ENCODE results near the gene FHL2. TPM values are rescaled to one million over a fixed set of nuclear protein-coding genes. Genes with fewer than 3 reads are reported as not detected.
A peak's percentile ranks its signal among the peaks of the same experiment; 100 is the strongest.
"Not testable (repeated sequence)": the region's sequence is repeated elsewhere in the genome, so short reads cannot be mapped to it uniquely, and the experiment has no call there.

Gene FHL2
- total RNA-seq, 1 donor from 2014 or later, result 47.4 TPM

DNA sequence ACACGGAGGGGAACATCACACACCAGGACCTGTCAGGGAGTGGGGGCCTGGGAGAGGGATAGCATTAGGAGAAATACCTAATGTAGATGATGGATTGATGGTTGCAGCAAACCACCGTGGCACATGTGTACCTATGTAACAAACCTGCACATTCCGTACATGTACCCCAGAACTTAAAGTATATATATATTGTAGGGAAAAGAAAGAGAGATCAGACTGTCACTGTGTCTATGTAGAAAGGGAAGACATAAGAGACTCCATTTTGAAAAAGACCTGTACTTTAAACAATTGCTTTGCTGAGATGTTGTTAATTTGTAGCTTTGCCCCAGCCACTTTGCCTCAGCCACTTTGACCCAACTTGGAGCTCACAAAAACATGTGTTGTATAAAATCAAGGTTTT, 26.0 kb upstream of the FHL2 start:
- not testable (repeated sequence) for DNase-seq (ENCODE audit: low read depth)

DNA sequence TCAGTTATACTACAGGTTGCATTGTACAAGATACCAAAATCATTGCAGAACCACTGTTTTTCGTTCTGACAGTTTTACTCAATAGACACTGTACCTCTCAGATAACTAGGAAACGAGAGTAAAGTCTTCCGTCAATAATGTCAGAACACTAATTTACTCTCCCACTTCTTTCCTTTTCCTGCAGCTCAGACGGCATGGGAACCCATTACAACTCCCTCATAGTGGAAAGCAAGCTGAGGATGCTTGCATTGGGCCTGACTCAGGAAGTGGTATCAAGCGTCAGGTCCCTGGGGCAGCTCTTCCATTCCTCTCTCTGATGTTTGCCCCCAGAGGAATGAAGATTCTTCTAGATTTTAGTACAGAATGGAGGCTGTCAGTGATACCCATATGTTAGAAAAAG, 23.9 kb upstream of the FHL2 start:
- no peak for DNase-seq (ENCODE audit: low read depth)

DNA sequence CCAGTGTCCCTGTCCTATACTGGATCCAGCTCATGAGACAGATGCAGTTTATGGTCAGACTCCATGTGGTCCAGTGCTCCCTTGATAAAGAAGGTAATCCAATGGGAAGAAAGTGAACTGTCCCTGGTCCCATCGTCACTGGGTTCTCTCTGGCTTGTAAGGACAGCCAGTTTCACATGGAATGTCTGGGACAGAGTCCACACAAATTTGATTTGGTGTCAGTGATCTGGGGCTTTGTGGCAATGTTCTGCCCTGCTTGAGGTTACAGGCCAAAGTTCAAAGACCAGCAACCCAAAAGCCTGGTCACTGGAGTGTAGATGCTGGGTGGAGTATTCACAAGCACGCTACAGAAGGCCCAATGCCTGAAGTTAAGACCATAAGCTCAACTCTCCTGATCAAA, 22.2 kb upstream of the FHL2 start:
- DNase-seq (ENCODE audit: low read depth), result no peak

DNA sequence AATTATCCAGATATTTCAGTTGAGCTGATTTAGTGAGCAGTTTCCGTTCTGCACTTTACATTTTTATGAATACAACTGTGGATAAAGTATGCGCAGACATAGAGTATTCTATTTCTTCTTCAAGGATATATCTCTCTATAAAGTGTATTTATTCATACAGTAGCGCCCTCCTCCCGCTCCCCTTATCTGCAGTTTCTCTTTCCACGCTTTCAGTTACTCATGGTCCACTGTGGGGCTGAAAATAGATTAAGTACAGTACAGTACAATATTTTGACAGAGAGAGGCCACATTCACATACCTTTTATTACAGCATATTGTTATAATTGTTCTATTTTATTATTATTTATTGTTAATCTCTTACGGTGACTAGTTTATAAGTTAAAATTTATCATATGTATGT, 19.7 kb upstream of the FHL2 start:
- DNase-seq (ENCODE audit: low read depth), result no peak

DNA sequence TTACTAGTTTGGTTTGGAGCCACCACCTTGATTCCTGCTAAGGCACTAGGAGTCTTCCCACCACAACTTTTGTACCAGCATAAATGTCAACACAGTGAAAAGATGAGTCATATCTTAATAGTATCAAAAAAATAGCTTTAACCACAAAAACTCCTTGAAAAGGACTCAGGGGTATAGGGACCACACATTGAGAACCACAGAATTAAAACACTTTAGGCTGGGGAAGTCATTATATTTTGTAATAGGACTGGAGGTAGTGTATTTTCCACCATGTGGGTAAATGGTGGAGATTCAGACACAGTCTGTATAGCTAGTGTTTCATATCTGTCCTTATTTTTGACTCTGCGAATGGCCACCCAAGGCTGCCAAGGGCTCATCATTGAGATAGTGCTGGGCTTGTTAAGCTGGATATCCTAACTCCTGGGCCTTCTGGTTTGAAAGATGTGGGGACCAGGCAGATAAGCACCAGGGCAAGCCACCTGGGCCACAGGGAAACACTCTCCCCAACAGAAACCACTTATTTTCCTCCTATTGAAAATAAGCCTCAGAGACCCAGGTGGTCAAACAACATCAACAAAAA, 19.1 kb upstream of the FHL2 start:
- DNase-seq (ENCODE audit: low read depth), result no peak

DNA sequence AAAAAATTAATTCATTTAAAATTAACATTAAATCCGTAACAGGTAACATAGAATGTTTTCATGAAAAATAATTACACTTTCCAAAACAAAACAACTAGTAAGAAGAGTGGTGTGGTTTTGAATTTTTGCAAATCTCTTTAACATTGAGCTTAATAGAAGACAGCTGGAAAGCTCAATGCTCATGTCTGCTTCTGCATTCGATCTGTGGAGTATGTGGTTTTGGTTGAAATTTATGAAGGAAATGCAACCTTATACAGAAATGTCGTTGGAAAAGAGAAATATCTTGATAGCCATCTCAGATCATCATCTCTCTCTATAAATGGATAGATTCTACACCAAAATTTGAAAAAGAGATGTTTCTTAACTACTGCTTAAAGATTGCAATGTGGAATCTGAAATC, 17.3 kb upstream of the FHL2 start:
- no peak for DNase-seq (ENCODE audit: low read depth)

DNA sequence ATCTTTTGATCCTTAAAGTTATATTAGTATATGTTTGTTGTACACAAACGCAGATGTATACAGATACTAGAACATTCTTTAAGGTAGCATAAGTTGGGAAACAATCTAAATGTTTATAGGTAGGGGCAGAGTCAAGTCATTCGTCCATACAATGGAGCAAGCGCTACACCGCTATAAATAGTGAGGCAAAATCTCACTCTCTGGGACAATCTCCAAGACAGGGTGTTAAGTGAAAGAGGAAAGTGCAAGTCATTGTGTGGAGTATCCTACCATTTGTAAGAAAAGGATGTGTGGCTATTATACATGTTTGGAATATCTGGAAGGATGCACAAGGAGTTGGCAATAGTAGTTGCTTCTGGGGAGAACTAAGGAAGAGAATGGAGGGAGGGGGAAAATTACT, 16.2 kb upstream of the FHL2 start:
- no peak for DNase-seq (ENCODE audit: low read depth)

DNA sequence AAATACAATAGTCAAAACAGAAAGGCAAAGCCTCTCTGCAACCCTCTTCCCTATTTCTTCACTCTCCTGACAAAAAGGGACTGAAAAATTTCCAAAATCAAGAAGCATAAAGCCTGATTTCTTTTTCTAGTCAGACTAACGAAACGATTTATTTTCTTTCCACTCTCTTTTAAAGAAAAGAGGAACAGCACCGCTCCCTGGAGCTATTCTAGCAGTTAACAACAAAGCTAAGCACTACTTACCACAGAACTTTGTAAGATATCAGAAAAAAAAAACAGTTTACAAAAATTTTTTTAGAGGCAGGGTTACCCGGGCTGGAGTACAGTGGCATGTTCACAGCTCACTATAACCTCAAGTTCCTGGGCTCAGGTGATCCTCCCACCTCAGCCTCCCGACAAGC, 14.4 kb upstream of the FHL2 start:
- DNase-seq (ENCODE audit: low read depth), result no peak

DNA sequence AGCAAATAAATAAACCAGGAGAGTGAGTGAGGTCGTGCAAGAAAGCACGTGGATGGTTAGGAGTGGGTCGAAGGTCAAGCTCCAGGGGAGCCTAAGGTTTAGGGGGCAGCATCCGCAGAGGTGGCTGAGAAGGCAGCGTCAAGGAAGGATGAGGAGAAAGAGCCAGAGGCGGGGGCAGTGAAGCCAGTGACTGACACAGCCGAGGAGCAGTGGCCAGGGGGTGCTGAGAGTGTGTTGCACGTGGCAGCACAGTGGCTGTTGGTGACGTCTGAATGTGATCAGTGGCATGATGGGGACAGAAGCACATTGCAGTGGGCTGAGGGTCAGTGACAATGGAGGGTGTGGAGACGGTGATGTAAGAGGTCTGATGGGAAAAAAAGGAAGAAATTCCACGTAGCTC, 13.7 kb upstream of the FHL2 start:
- DNase-seq (ENCODE audit: low read depth), result no peak

DNA sequence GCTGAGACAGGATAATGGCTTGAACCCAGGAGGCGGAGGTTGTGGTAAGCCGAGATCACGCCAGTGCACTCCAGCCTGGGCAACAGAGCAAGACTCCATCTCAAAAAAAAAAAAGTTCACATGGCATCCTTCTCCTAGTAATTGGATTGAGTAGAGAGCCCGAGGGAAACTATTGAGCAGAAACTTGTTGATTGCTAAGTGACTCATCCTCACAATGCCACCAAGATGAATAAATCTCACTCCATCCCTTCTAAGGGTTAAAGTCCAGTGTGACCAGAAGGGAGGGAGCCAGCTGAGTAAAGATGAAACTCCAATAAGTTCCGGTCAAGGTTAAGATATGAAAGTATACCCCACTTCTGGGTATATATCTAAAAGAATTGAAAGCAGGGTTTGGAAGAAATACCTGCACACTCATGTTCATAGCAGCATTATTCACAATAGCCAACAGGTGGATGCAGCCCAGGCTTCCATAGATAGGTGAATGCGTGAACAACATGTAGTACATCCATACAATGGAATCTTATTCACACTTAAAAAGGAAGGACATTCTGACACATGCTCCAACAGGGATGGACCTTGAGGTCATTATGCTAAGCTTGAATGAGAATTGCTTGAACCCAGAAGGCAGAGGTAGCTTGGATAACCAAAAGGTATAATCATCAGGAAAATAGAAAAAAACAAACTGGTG, 13.0 kb upstream of the FHL2 start:
- DNase-seq (ENCODE audit: low read depth), result no peak

DNA sequence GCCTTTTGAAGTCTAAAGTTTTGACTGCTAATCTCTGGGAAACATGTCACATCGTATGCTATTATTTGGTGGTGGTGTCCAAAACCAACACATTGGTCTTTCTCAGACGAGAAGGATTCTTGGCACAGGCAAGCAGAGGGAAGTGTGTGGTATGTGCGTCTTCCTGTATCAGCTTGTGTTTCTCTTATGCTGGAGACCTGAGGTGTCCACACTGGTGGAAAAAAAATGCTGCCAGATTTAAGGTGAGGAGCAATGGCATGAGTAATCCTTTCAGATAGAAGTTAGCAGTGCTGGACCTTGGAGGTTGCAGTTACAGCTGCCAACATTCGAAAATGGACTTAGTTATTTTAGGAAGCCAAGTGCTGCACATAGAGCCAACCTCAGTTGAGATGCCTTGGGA, 11.7 kb upstream of the FHL2 start:
- peak; percentile 46 for DNase-seq (ENCODE audit: low read depth)

DNA sequence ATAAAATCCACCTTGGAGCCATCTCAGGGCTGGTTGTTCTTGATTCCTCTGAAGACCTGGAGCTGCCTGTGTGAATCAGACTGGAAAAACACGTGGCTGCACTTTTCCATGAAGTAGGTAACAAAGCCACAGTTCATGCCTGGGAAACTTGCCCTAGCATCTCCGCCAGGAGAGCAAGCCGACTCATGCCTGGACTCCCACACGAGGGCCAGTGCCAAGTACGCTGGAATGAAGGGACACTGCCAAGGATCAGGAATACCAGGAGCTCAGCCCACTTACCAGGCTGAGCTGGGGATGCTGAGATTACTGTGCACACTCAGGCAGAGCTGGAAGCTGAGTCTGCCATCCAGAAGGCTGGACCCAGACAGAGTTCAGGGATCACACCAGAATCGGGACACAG, 10.9 kb upstream of the FHL2 start:
- peak; percentile 92 for DNase-seq (ENCODE audit: low read depth)

DNA sequence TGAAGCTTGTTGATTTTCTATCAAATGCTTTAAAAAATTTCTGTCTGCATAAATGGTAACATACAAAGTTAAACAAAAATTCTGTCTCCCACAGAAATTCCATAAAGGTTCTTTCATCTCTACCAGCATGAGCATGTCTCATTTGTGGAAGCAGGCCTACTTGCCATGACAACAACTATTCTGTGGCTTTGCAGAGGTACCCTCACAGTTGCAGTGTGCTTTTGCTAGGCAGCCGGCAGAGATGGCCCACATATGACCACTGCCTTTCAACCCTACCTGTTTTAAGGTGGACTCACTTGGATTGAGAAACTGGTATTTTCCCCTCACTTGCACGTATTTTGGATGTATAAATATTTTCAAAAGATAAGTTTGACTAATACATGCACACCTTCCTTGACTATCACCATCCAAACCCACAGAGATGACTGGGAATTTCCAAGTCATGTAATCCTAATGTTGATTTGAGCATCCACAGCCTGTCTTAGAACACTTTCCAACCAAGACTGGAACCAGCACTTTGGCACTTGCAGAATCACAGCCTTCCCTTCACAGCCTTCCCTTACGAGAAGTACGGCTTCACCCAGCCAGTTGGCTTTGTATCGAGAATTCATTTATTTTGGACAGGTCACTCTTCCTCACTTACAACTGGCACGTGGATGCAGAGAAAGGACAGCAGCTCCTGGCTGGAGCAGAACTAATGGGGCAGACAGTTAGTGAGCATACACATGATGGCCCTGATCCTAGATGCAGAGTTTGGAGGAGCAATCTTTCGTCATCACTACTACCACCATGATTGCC, 9.3 kb upstream of the FHL2 start:
- DNase-seq (ENCODE audit: low read depth), result no peak

DNA sequence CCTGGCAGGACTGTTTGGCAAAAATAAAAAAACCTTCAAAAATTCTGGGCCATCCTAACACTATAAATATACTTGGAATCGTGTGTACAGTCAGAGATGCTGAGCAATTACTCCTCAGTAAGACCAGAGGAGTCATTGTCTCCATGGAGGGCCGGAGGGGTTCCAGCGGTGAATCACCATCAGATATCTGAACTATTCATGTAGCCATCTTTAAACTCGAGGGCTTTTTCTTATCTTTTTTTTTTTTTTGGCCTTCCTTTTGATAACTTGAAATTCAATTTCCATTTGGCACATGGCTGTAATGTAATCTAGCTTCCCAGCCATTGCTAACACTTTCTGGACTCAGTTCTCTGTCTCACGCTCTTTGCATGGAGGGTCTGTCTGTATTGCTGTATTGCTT, 7.4 kb upstream of the FHL2 start:
- peak; percentile 35 for DNase-seq (ENCODE audit: low read depth)

DNA sequence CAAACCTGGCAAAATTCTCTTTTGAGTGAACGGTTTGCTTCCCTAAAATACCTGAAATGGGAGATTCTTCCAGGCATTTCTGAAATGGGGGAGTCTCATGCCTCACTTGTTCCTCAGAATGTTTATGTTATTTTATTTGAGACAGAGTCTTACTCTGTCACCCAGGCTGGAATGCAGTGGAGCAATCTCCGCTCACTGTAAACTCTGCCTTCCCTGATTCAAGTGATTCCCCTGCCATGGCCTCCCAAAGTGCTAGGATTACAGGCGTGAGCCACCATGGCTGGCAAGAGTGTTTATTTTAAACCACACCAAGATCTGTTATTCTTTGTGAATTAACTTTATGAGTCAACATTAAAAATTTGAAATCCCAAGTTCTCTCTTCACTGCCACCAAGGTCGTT, 6.4 kb upstream of the FHL2 start:
- no peak for DNase-seq (ENCODE audit: low read depth)

DNA sequence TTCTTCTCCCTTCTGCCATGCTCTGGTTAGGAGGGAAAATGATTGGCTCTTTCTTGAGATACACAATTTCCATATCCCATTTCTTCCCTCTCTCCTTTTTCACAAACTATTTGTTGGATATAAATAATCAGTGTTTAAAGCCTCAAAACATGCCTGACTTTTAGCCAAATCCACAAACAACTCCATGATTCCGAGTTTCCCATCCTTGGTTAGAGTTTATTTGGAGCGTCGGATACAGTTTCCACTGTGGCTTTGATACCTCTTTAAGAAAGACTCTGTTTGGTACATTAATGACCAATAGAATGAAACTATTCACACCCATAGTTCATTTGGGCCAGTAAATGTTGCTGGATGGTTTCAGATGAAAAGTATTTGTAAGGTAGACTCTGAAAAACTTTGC, 5.9 kb upstream of the FHL2 start:
- peak; percentile 81 for DNase-seq (ENCODE audit: low read depth)

DNA sequence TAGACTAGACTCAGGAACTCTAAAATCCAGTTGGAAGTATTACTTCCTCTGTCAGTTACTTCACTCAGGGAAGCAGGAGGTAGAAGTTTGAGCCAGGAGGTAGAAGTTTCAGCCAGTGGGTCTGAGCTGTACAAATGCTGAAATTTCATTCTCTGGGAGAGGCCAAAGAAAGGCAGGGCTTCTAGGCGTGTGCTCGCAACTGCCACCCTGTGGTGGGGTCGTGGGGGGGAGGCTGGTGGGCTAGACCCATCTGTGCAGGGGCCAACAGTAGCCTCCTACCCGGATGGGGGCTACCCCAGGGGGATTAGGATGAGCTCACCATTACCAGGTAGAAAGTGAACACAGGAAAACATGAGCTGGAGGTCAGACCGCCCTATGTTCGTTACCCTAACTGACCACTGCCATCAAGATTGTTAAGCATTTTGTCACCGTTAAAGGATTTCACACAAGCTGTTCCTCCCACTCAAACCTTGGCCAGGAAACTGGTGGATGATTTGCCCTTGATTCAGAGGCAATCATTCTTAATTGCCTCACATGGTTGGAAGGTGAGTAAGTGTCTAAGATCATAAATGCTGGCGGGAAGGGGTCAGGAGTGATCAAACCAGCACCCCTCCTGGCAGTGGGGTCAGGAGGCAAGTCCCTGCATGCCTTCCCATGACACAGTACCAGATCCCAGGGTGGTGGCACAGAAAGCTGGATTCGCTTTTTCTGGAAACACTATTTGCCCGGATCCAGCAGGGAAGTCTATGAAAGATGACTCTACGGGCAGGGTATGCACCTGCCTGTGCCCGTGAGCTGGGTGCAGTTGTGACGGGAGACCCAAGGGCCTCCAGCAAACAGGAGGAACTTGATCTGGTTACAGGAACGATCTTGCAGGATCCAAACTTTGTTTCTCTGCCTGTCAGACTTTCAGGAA, 5.2 kb upstream of the FHL2 start:
- peak; percentile 85 for DNase-seq (ENCODE audit: low read depth)

DNA sequence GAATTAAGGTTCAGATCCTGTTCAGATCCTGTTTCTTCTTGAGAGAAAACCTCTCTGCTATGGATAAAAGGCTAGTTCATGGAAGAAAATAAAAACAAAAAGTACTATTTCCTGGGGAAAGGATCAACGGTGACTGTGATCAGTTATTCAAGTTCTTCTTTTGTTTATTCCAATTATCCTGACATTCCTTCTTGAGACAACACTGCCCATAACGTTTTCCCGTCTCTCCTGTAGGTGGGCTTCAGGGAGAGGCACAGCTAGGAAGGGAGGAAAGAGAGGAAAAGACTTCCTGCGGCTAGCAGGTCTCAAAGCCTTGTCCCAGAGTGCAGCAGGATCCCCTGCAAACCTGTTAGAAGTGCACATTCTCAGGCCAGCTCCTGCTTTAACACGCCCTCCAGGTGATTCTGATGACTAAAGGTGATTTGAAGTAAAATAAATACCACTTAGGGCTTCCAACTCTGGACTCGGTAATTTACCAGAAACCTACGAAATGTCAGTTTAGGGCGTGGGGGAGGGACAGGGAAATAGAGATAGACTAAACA, 4.5 kb upstream of the FHL2 start:
- no peak for DNase-seq (ENCODE audit: low read depth)

DNA sequence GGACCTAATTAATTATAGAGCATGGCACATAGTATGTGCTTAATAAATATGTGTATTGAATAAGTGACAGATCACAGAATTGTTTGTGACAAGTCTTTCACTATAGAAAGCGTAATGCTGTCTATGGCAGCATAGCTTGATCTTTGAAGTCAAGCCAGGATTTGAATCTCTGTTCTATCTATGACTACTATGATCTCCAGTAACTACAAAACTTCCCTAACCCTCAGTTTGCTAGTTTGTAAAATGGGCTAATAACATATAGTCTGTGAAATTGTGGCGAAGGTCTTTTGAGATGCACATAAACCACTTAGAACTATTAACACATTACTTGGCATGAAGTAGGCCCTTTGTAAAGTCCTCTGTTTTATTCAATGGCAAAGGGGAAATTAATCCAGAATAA, 4.0 kb upstream of the FHL2 start:
- DNase-seq (ENCODE audit: low read depth), result no peak

DNA sequence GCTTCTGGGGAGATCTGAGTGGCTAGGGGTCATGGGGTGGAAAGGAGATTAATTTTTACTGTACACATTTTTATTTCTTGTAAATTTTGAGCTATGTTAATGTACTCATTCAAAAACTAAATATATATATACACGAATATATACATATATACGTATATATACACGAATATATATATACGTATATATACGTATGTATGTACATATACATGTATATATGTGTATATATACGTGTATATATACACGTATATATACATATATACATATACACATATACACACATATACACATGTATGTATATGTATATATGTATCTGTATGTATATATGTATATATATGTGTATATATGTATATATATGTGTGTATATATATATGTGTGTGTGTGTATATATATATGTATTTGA, 3.0 kb upstream of the FHL2 start:
- no peak for DNase-seq (ENCODE audit: low read depth)

DNA sequence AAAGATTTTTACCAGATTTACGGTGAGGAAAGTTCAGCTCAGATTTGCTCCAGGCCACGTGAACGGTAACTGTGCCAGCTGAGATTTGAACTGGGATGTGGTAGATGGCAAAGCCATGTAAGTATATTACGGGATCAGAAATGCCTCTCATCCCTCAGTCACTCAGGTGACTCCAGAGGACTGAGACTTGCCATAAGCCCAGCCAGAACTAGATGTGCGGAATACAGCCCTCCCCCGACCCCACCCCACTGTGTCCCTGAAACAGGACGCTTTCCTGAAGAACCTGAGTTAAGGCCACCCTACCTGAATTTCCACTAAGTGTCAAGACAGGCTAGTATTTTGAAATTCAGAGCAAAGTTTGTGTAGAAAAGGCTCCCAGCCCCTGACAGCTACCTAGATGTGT, 1.3 kb upstream of the FHL2 start:
- DNase-seq (ENCODE audit: low read depth), result no peak

Measured in myocyte (in vitro differentiated cells).